GM23338 (cell line): ENCODE data around the gene TMEM135. TPM values are rescaled to one million over a fixed set of nuclear protein-coding genes. Genes with fewer than 3 reads are reported as not detected.

ENCODE experiments used
- ATAC-seq: fragments of 200-7000 bp; cut with Tn5 transposase; 3 replicates; pipeline ENCODE4 v1.9.1; 2020
- DNase-seq: peaks from one replicate; pipeline ENCODE4 v3.0.0-alpha.2; 2015; ENCODE audit warnings: low spot score
- H2AFZ ChIP-seq: fragments of 200-600 bp; sonication (generic); 2 replicates; pipeline ENCODE4 v1.8.0; 2016; ENCODE audit warnings: antibody characterized with exemption, mild to moderate bottlenecking, moderate library complexity
- H3F3A ChIP-seq: fragments of 200-600 bp; sonication (generic); replicated peaks from 2 replicates; pipeline ENCODE4 v1.8.0; 2017; ENCODE audit warnings: antibody characterized with exemption, mixed run types, low read depth
- H3K27ac ChIP-seq: fragments of 200-600 bp; sonication (generic); 2 replicates; pipeline ENCODE4 v1.6.1; 2016; ENCODE audit warnings: low read depth
- H3K27me3 ChIP-seq: fragments of 200-600 bp; sonication (generic); 2 replicates; pipeline ENCODE4 v1.8.0; 2016; ENCODE audit warnings: mild to moderate bottlenecking, mixed run types, moderate library complexity; ENCODE audit not compliant: insufficient read depth
- H3K36me3 ChIP-seq: fragments of 200-600 bp; sonication (generic); 2 replicates; pipeline ENCODE4 v1.8.0; 2016; ENCODE audit warnings: mild to moderate bottlenecking; ENCODE audit not compliant: insufficient read depth
- H3K4me1 ChIP-seq: fragments of 200-600 bp; sonication (generic); 2 replicates; pipeline ENCODE4 v1.8.0; 2016; ENCODE audit warnings: mild to moderate bottlenecking, moderate library complexity; ENCODE audit not compliant: insufficient read depth
- H3K4me2 ChIP-seq: fragments of 200-600 bp; sonication (generic); 2 replicates; pipeline ENCODE4 v1.7.1; 2017; ENCODE audit warnings: mixed run types
- H3K4me3 ChIP-seq: fragments of 200-600 bp; sonication (generic); 2 replicates; pipeline ENCODE4 v1.6.1; 2016; ENCODE audit warnings: mixed run types
- H3K79me2 ChIP-seq: fragments of 200-600 bp; sonication (generic); replicated peaks from 2 replicates; pipeline ENCODE4 v1.8.0; 2017; ENCODE audit warnings: mild to moderate bottlenecking; ENCODE audit not compliant: insufficient read depth
- H3K9me2 ChIP-seq: fragments of 200-600 bp; sonication (generic); 2 replicates; pipeline ENCODE4 v1.8.0; 2017; ENCODE audit not compliant: insufficient read depth
- H4K20me1 ChIP-seq: fragments of 200-600 bp; sonication (generic); replicated peaks from 2 replicates; pipeline ENCODE4 v1.8.0; 2017; ENCODE audit warnings: mild to moderate bottlenecking; ENCODE audit not compliant: insufficient read depth
- H3K27ac Mint-ChIP-seq: 2 replicates; pipeline ENCODE4 v1.8.0; 2020; ENCODE audit warnings: inconsistent platforms, mild to moderate bottlenecking, moderate library complexity, mixed read lengths
- H3K27me3 Mint-ChIP-seq: 3 replicates; pipeline ENCODE4 v1.8.0; 2022; ENCODE audit warnings: low read depth, mild to moderate bottlenecking, moderate library complexity, mixed read lengths, inconsistent platforms; ENCODE audit not compliant: insufficient read depth, poor library complexity
- H3K36me3 Mint-ChIP-seq: 3 replicates; pipeline ENCODE4 v1.8.0; 2021; ENCODE audit warnings: low read depth, mild to moderate bottlenecking, inconsistent platforms, moderate library complexity, mixed read lengths
- H3K4me1 Mint-ChIP-seq: 3 replicates; pipeline ENCODE4 v1.8.0; 2020; ENCODE audit warnings: mild to moderate bottlenecking, inconsistent platforms, mixed read lengths
- H3K4me3 Mint-ChIP-seq: 3 replicates; pipeline ENCODE4 v1.8.0; 2021; ENCODE audit warnings: moderate library complexity, mild to moderate bottlenecking, inconsistent platforms, mixed read lengths
- H3K9me3 Mint-ChIP-seq: 3 replicates; pipeline ENCODE4 v1.8.0; 2020; ENCODE audit warnings: moderate library complexity, mild to moderate bottlenecking, inconsistent platforms, mixed read lengths
- CREB1 ChIP-seq: fragments of 250-450 bp; sonication (Bioruptor Pico); IDR thresholded peaks from 2 replicates; pipeline ENCODE4 v1.5.0; 2020; ENCODE audit warnings: low read depth, mild to moderate bottlenecking, moderate library complexity
- EZH2 ChIP-seq: fragments of 200-600 bp; sonication (generic); IDR thresholded peaks from one replicate; pipeline ENCODE4 v1.8.0; 2017; ENCODE audit warnings: antibody characterized with exemption, mild to moderate bottlenecking, low read depth; ENCODE audit not compliant: unreplicated experiment
- EZH2phosphoT487 ChIP-seq: fragments of 200-600 bp; sonication (generic); IDR thresholded peaks from one replicate; pipeline ENCODE4 v1.8.1; 2018; ENCODE audit warnings: antibody characterized with exemption; ENCODE audit not compliant: unreplicated experiment
- JUNB ChIP-seq: IDR thresholded peaks from one replicate; pipeline ENCODE4 v1.6.1; 2016; ENCODE audit warnings: antibody characterized with exemption; ENCODE audit not compliant: unreplicated experiment
- NANOG ChIP-seq: IDR thresholded peaks from 2 replicates; pipeline ENCODE4 v1.6.1; 2016; ENCODE audit warnings: antibody characterized with exemption, borderline replicate concordance
- POLR2AphosphoS5 ChIP-seq: IDR thresholded peaks from 2 replicates; pipeline ENCODE4 v1.6.1; 2016; ENCODE audit warnings: antibody characterized with exemption, low read depth
- STAT1 ChIP-seq: IDR thresholded peaks from one replicate; pipeline ENCODE4 v1.6.1; 2016; ENCODE audit warnings: antibody characterized with exemption; ENCODE audit not compliant: unreplicated experiment
- ZNF114 ChIP-seq: fragments of 250-450 bp; sonication (Bioruptor Pico); IDR thresholded peaks from 2 replicates; pipeline ENCODE4 v1.5.0; 2020; ENCODE audit warnings: mild to moderate bottlenecking, moderate library complexity
- ZNF331 ChIP-seq: fragments of 250-450 bp; sonication (Bioruptor Pico); IDR thresholded peaks from 2 replicates; pipeline ENCODE4 v1.5.0; 2020; ENCODE audit warnings: low read depth, mild to moderate bottlenecking, moderate library complexity
- polyA plus RNA-seq: library from polyadenylated mRNA; unstranded; fragments of >200 nt; fragmentation: Nextera tagmentation; extraction: Ambion mirVana; gene quantifications from 2 replicates; pipeline ENCODE4 v1.2.1, GENCODE V29; 2016
- total RNA-seq: library from RNA; depleted of rRNA; stranded (reverse); fragments of >200 nt; shearing (Covaris generic); gene quantifications from 2 replicates; pipeline ENCODE4 v1.2.3, GENCODE V29; 2014
- TF ChIP-seq, protein P1 (sequence below): fragments of 250-450 bp; sonication (Bioruptor Pico); IDR thresholded peaks from 2 replicates; pipeline ENCODE4 v1.5.0; 2020; ENCODE audit warnings: mild to moderate bottlenecking, moderate library complexity
- TF ChIP-seq, protein P2 (sequence below): IDR thresholded peaks from 2 replicates; pipeline ENCODE4 v1.6.1; 2016; ENCODE audit warnings: antibody characterized with exemption

Gene TMEM135
- total and polyA plus RNA-seq, 2 experiments from 2014 or later, result 23.4 to 49.9 TPM

DNA sequence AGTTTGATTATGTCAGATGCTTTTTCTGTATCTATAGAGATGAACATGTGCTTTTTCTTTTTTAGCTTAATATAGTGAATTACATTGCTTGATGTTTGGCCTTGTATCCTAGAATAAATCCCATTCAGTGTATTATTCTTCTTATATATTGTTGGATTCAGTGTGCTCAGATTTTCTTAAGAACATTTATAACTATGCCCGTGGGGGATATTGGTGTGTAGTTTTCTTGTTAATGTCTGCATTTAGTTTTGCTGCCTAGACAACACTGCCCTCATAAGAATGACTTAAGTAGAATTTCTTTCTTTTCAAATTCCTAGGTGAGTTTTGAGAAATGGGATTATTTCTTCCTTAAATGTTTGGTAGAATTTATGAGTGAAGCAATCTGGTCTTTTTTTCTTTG, 98.5 kb downstream of the TMEM135 start:
- H3K9me2 ChIP-seq, result no peaks in the 10 kb centered on the region
- H3K27ac Mint-ChIP-seq, result no peak overlapping the region
- ATAC-seq, result no peak
- no peak overlapping the region for H2AFZ ChIP-seq
- no peak overlapping the region for H3K4me3 ChIP-seq
- H3K27ac ChIP-seq, result no peak overlapping the region
- no peaks in the 10 kb centered on the region for H3F3A ChIP-seq
- no peak overlapping the region for H3K4me2 ChIP-seq
- no peak for DNase-seq
- 0 out of 2 replicates have a peak, but pooled peaks cover 4% of the 10 kb centered on the region for H4K20me1 ChIP-seq
- H3K9me3 Mint-ChIP-seq, result peaks cover 27% of the 10 kb centered on the region
- H3K36me3 Mint-ChIP-seq, result peaks cover 29% of the 10 kb centered on the region
- H3K27me3 Mint-ChIP-seq, result peaks cover 3% of the 10 kb centered on the region
- H3K4me1 Mint-ChIP-seq, result no peaks in the 10 kb centered on the region
- H3K79me2 ChIP-seq, result peaks cover 10% of the 10 kb centered on the region; the same call in 1 of the 2 replicates
- H3K4me1 ChIP-seq, result no peaks in the 10 kb centered on the region
- H3K4me3 Mint-ChIP-seq, result no peak overlapping the region
- H3K36me3 ChIP-seq, result 0 out of 2 replicates have a peak, but pooled peaks cover 4% of the 10 kb centered on the region
- TF ChIP-seq EZH2phosphoT487 (no peak), ZNF114 (CRISPR knock-in tag) (no peak), ZNF331 (no peak), JUNB (no peak), NANOG (no peak), STAT1 (no peak), POLR2AphosphoS5 (no peak), CREB1 (CRISPR knock-in tag) (no peak), EZH2 (no peak)
- TF ChIP-seq, protein P1, sequence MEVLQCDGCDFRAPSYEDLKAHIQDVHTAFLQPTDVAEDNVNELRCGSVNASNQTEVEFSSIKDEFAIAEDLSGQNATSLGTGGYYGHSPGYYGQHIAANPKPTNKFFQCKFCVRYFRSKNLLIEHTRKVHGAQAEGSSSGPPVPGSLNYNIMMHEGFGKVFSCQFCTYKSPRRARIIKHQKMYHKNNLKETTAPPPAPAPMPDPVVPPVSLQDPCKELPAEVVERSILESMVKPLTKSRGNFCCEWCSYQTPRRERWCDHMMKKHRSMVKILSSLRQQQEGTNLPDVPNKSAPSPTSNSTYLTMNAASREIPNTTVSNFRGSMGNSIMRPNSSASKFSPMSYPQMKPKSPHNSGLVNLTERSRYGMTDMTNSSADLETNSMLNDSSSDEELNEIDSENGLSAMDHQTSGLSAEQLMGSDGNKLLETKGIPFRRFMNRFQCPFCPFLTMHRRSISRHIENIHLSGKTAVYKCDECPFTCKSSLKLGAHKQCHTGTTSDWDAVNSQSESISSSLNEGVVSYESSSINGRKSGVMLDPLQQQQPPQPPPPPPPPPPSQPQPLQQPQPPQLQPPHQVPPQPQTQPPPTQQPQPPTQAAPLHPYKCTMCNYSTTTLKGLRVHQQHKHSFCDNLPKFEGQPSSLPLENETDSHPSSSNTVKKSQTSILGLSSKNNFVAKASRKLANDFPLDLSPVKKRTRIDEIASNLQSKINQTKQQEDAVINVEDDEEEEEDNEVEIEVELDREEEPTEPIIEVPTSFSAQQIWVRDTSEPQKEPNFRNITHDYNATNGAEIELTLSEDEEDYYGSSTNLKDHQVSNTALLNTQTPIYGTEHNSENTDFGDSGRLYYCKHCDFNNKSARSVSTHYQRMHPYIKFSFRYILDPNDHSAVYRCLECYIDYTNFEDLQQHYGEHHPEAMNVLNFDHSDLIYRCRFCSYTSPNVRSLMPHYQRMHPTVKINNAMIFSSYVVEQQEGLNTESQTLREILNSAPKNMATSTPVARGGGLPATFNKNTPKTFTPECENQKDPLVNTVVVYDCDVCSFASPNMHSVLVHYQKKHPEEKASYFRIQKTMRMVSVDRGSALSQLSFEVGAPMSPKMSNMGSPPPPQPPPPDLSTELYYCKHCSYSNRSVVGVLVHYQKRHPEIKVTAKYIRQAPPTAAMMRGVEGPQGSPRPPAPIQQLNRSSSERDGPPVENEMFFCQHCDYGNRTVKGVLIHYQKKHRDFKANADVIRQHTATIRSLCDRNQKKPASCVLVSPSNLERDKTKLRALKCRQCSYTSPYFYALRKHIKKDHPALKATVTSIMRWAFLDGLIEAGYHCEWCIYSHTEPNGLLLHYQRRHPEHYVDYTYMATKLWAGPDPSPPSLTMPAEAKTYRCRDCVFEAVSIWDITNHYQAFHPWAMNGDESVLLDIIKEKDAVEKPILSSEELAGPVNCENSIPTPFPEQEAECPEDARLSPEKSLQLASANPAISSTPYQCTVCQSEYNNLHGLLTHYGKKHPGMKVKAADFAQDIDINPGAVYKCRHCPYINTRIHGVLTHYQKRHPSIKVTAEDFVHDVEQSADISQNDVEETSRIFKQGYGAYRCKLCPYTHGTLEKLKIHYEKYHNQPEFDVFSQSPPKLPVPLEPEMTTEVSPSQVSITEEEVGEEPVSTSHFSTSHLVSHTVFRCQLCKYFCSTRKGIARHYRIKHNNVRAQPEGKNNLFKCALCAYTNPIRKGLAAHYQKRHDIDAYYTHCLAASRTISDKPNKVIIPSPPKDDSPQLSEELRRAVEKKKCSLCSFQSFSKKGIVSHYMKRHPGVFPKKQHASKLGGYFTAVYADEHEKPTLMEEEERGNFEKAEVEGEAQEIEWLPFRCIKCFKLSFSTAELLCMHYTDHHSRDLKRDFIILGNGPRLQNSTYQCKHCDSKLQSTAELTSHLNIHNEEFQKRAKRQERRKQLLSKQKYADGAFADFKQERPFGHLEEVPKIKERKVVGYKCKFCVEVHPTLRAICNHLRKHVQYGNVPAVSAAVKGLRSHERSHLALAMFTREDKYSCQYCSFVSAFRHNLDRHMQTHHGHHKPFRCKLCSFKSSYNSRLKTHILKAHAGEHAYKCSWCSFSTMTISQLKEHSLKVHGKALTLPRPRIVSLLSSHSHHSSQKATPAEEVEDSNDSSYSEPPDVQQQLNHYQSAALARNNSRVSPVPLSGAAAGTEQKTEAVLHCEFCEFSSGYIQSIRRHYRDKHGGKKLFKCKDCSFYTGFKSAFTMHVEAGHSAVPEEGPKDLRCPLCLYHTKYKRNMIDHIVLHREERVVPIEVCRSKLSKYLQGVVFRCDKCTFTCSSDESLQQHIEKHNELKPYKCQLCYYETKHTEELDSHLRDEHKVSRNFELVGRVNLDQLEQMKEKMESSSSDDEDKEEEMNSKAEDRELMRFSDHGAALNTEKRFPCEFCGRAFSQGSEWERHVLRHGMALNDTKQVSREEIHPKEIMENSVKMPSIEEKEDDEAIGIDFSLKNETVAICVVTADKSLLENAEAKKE, result no peak
- TF ChIP-seq, protein P2, sequence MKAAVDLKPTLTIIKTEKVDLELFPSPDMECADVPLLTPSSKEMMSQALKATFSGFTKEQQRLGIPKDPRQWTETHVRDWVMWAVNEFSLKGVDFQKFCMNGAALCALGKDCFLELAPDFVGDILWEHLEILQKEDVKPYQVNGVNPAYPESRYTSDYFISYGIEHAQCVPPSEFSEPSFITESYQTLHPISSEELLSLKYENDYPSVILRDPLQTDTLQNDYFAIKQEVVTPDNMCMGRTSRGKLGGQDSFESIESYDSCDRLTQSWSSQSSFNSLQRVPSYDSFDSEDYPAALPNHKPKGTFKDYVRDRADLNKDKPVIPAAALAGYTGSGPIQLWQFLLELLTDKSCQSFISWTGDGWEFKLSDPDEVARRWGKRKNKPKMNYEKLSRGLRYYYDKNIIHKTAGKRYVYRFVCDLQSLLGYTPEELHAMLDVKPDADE, result no peak
- H3K27me3 ChIP-seq, result no peaks in the 10 kb centered on the region
